HEK293 (cell line): ENCODE measurements around the gene LDHD.

Source experiments
- CTCF ChIP-seq: fragments of 450-650 bp; formaldehyde crosslinking; IDR thresholded peaks from 2 replicates; pipeline ENCODE4 v1.5.1; 2016; ENCODE audit warnings: missing biosample characterization, missing genetic modification characterization
- KLF9 ChIP-seq: fragments of 450-650 bp; formaldehyde crosslinking; IDR thresholded peaks from 2 replicates; pipeline ENCODE4 v1.5.1; 2016; ENCODE audit warnings: missing biosample characterization, missing genetic modification characterization, low read depth
- ZNF274 ChIP-seq, 2 experiments: fragments of 200-500 bp in 1 of 2; fragments of 450-650 bp in 1 of 2; sonication (Bioruptor generic) in 1 of 2; formaldehyde crosslinking in 1 of 2; IDR thresholded peaks; 2 replicates each; pipeline versions ENCODE4 v1.5.1 to v1.6.1; 2014 to 2016; ENCODE audit warnings: borderline replicate concordance in 1 of 2, inconsistent platforms in 1 of 2, low read length in 1 of 2, missing biosample characterization in 1 of 2, missing genetic modification characterization in 1 of 2
- ZNF561 ChIP-seq: fragments of 450-650 bp; IDR thresholded peaks from 2 replicates; pipeline ENCODE4 v1.5.1; 2018; ENCODE audit warnings: missing biosample characterization, missing genetic modification characterization, borderline replicate concordance
- ZNF776 ChIP-seq: fragments of 450-650 bp; formaldehyde crosslinking; IDR thresholded peaks from 2 replicates; pipeline ENCODE4 v1.5.0; 2017; ENCODE audit warnings: missing biosample characterization, missing genetic modification characterization, borderline replicate concordance
- ZSCAN18 ChIP-seq: fragments of 450-650 bp; formaldehyde crosslinking; IDR thresholded peaks from 2 replicates; pipeline ENCODE4 v1.5.1; 2016; ENCODE audit warnings: missing biosample characterization, missing genetic modification characterization
- TF ChIP-seq, protein P1 (sequence below): fragments of 450-650 bp; formaldehyde crosslinking; IDR thresholded peaks from 2 replicates; pipeline ENCODE4 v1.5.1; 2016; ENCODE audit warnings: missing biosample characterization, missing genetic modification characterization

- TF ChIP-seq CTCF, result no peak
- TF ChIP-seq, protein P1, sequence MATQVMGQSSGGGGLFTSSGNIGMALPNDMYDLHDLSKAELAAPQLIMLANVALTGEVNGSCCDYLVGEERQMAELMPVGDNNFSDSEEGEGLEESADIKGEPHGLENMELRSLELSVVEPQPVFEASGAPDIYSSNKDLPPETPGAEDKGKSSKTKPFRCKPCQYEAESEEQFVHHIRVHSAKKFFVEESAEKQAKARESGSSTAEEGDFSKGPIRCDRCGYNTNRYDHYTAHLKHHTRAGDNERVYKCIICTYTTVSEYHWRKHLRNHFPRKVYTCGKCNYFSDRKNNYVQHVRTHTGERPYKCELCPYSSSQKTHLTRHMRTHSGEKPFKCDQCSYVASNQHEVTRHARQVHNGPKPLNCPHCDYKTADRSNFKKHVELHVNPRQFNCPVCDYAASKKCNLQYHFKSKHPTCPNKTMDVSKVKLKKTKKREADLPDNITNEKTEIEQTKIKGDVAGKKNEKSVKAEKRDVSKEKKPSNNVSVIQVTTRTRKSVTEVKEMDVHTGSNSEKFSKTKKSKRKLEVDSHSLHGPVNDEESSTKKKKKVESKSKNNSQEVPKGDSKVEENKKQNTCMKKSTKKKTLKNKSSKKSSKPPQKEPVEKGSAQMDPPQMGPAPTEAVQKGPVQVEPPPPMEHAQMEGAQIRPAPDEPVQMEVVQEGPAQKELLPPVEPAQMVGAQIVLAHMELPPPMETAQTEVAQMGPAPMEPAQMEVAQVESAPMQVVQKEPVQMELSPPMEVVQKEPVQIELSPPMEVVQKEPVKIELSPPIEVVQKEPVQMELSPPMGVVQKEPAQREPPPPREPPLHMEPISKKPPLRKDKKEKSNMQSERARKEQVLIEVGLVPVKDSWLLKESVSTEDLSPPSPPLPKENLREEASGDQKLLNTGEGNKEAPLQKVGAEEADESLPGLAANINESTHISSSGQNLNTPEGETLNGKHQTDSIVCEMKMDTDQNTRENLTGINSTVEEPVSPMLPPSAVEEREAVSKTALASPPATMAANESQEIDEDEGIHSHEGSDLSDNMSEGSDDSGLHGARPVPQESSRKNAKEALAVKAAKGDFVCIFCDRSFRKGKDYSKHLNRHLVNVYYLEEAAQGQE (tag by site-specific recombination), result no peak
- no peak for TF ChIP-seq KLF9
- TF ChIP-seq ZSCAN18 (tag by site-specific recombination), result no peak
- no peak for TF ChIP-seq ZNF274 (IDR thresholded peaks at IDR 0.05; ENCODE audit: low read length)
- TF ChIP-seq ZNF274 (tag by site-specific recombination; IDR thresholded peaks at IDR 0.05; ENCODE audit: borderline replicate concordance), result no peak
- TF ChIP-seq ZNF776 (tag by site-specific recombination), result no peak
- no peak for TF ChIP-seq ZNF561 (tag by site-specific recombination)
Observed at GRCh38 chr16:75152635-75153034, 36.1 kb upstream of the LDHD start.
